Hepatocyte (in vitro differentiated cells): ENCODE measurements around the gene BMP7. TPM values are rescaled to one million over a fixed set of nuclear protein-coding genes. Genes with fewer than 3 reads are reported as not detected.

Experiments
- DNase-seq: peaks from one replicate; pipeline ENCODE4 v3.0.0-alpha.2; 2016; ENCODE audit warnings: low spot score
- H2AFZ ChIP-seq: fragments of 200-600 bp; sonication (generic); 2 replicates; pipeline ENCODE4 v1.6.0; 2016; ENCODE audit warnings: antibody characterized with exemption, mild to moderate bottlenecking
- H3K27ac ChIP-seq: fragments of 200-600 bp; sonication (generic); 2 replicates; pipeline ENCODE4 v1.5.1; 2016; ENCODE audit warnings: mild to moderate bottlenecking
- H3K27me3 ChIP-seq: fragments of 200-600 bp; sonication (generic); 2 replicates; pipeline ENCODE4 v1.6.1; 2016
- H3K36me3 ChIP-seq: fragments of 200-600 bp; sonication (generic); replicated peaks from 2 replicates; pipeline ENCODE4 v1.5.1; 2016; ENCODE audit warnings: low read depth; ENCODE audit not compliant: insufficient read depth
- H3K4me1 ChIP-seq: fragments of 200-600 bp; sonication (generic); 2 replicates; pipeline ENCODE4 v1.5.1; 2016; ENCODE audit warnings: mild to moderate bottlenecking, moderate library complexity; ENCODE audit not compliant: insufficient read depth
- H3K4me2 ChIP-seq: fragments of 200-600 bp; sonication (generic); 2 replicates; pipeline ENCODE4 v1.6.0; 2016
- H3K4me3 ChIP-seq: fragments of 200-600 bp; sonication (generic); 2 replicates; pipeline ENCODE4 v1.5.1; 2016; ENCODE audit warnings: mild to moderate bottlenecking
- H3K79me2 ChIP-seq: fragments of 200-600 bp; sonication (generic); 2 replicates; pipeline ENCODE4 v1.6.0; 2017; ENCODE audit warnings: mild to moderate bottlenecking
- H3K9me2 ChIP-seq: fragments of 200-600 bp; sonication (generic); replicated peaks from 2 replicates; pipeline ENCODE4 v1.6.0; 2017; ENCODE audit warnings: mild to moderate bottlenecking; ENCODE audit not compliant: insufficient read depth
- H3K9me3 ChIP-seq: fragments of 200-600 bp; sonication (generic); 2 replicates; pipeline ENCODE4 v1.5.1; 2016; ENCODE audit warnings: low read depth, mild to moderate bottlenecking
- H4K20me1 ChIP-seq: fragments of 200-600 bp; sonication (generic); 2 replicates; pipeline ENCODE4 v1.6.0; 2016; ENCODE audit warnings: mild to moderate bottlenecking; ENCODE audit not compliant: insufficient read depth, poor library complexity, severe bottlenecking
- CTCF ChIP-seq: fragments of 200-600 bp; sonication (generic); IDR thresholded peaks from 2 replicates; pipeline ENCODE4 v1.5.1; 2016; ENCODE audit warnings: antibody characterized with exemption, mild to moderate bottlenecking; ENCODE audit not compliant: poor library complexity
- EZH2 ChIP-seq: fragments of 200-600 bp; sonication (generic); IDR thresholded peaks from 2 replicates; pipeline ENCODE4 v1.6.1; 2016; ENCODE audit warnings: antibody characterized with exemption, mild to moderate bottlenecking, borderline replicate concordance
- EZH2phosphoT487 ChIP-seq: fragments of 200-600 bp; sonication (generic); IDR thresholded peaks from one replicate; pipeline ENCODE4 v1.6.1; 2018; ENCODE audit warnings: antibody characterized with exemption, mild to moderate bottlenecking, low read depth, moderate library complexity; ENCODE audit not compliant: unreplicated experiment, severe bottlenecking
- WGBS: methylation state at CpG from one replicate; pipeline ENCODE4 v1.1.6; 2016; ENCODE audit warnings: low lambda C conversion rate; ENCODE audit errors: missing lambda C conversion rate; 5-methylcytosine and 5-hydroxymethylcytosine counted together
- polyA plus RNA-seq: library from polyadenylated mRNA; unstranded; fragments of >200 nt; fragmentation: Nextera tagmentation; extraction: Ambion mirVana; gene quantifications from 2 replicates; pipeline ENCODE4 v1.2.1, GENCODE V29; 2016
- total RNA-seq: library from RNA; depleted of rRNA; stranded (reverse); fragments of >200 nt; gene quantifications from 2 replicates; pipeline ENCODE4 v1.2.3, GENCODE V29; 2014

The BMP7 gene
- total and polyA plus RNA-seq, 2 experiments from 2014 or later = 9.1 to 14.8 TPM

GRCh38 chr20:57130160-57130772, 136.2 kb downstream of the BMP7 start:
- peaks cover 39% of the 10 kb centered on the region for H3K4me1 ChIP-seq
- no peak overlapping the region for H2AFZ ChIP-seq
- DNase-seq = peak; percentile 44
- no peaks in the 10 kb centered on the region for H3K9me2 ChIP-seq
- H4K20me1 ChIP-seq = no peaks in the 10 kb centered on the region
- no peak overlapping the region for H3K4me3 ChIP-seq
- H3K79me2 ChIP-seq = no peaks in the 10 kb centered on the region
- no peak overlapping the region for H3K4me2 ChIP-seq
- no peak for TF ChIP-seq EZH2phosphoT487
- no peak for TF ChIP-seq EZH2
- no peak for TF ChIP-seq CTCF
- no peaks in the 10 kb centered on the region for H3K36me3 ChIP-seq
- WGBS = 82% methylated on average over 13 of the region's 13 CpGs
- no peaks in the 10 kb centered on the region for H3K9me3 ChIP-seq
- no peaks in the 10 kb centered on the region for H3K27me3 ChIP-seq
- H3K27ac ChIP-seq = peak overlapping the region; percentile 6

GRCh38 chr20:57129303-57129702, 137.1 kb downstream of the BMP7 start:
- Histone ChIP-seq H3K27ac (peak overlapping the region; percentile 67), H3K9me3 (no peaks in the 10 kb centered on the region), H2AFZ (no peak overlapping the region), H3K4me1 (peaks cover 41% of the 10 kb centered on the region), H3K4me2 (no peak overlapping the region), H3K36me3 (no peaks in the 10 kb centered on the region), H3K9me2 (no peaks in the 10 kb centered on the region), H4K20me1 (no peaks in the 10 kb centered on the region), H3K79me2 (no peaks in the 10 kb centered on the region), H3K27me3 (no peaks in the 10 kb centered on the region), H3K4me3 (no peak overlapping the region)
- DNase-seq = no peak
- 95% methylated on average over 10 of the region's 10 CpGs for WGBS
- no peak for TF ChIP-seq CTCF

GRCh38 chr20:57128044-57128757, 138.2 kb downstream of the BMP7 start:
- Histone ChIP-seq H3K4me3 (no peak overlapping the region), H2AFZ (no peak overlapping the region), H3K79me2 (no peaks in the 10 kb centered on the region), H4K20me1 (no peaks in the 10 kb centered on the region), H3K9me3 (no peaks in the 10 kb centered on the region), H3K9me2 (no peaks in the 10 kb centered on the region), H3K36me3 (no peaks in the 10 kb centered on the region), H3K4me2 (no peak overlapping the region), H3K27me3 (no peaks in the 10 kb centered on the region), H3K27ac (peak overlapping the region; percentile 67), H3K4me1 (peaks cover 36% of the 10 kb centered on the region)
- 66% methylated on average over 15 of the region's 15 CpGs for WGBS
- no peak for TF ChIP-seq EZH2
- no peak for TF ChIP-seq CTCF
- TF ChIP-seq EZH2phosphoT487 = no peak
- no peak for DNase-seq
